Measurements from ENCODE around the gene ERAP2.

The ERAP2 gene

DNA sequence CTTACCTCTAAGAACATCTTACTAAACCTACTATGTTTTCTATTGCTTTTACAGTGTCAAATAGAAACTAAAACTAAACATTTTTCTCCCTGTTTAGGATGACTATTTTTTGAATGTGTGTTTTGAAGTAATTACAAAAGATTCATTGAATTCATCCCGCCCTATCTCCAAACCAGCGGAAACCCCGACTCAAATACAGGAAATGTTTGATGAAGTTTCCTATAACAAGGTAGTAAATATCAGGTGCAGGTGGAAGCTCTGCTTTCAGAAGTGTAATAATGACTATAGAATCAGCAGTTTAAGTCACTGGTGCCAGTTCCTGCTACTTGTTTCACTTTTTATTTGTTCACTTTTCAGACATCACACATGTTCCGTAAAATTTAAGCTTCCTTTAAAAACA lies 20.0 kb downstream of the ERAP2 start:
- DNase-seq (ENCODE audit: low read depth, low spot score): no peak

DNA sequence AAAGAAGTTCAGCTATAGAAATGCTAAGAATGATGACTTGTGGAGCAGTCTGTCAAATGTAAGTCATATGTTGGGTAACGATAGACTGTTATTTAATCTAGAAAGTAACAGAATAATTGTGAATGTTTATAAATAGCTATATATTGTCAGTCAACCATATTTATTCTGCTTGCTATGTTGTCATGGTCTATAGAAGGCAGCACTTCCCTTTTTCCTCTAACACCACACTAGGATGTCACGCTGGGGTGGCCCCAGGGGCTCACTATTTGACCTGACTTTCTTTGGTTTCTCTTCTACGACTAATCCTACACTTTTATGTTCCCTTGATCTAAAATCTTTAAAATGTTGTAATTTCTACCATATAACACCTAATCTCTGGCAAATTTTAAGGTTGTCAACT lies 20.5 kb downstream of the ERAP2 start:
- DNase-seq (ENCODE audit: low read depth, low spot score): no peak

DNA sequence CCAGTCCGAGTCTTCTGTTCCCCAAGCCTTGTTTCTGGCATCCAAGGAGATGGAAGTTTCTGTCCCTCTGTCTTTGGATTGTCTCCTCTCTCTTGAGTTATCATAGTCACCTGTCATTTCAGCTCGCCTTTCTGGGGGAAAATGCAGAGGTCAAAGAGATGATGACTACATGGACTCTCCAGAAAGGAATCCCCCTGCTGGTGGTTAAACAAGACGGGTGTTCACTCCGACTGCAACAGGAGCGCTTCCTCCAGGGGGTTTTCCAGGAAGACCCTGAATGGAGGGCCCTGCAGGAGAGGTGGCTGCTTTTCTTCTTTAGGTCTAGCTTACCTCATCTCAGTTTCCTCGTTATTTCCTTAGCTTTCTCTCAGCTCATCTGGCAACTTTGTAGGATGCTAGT lies 25.1 kb downstream of the ERAP2 start:
- peak; percentile 42 for DNase-seq (ENCODE audit: low read depth, low spot score)

DNA sequence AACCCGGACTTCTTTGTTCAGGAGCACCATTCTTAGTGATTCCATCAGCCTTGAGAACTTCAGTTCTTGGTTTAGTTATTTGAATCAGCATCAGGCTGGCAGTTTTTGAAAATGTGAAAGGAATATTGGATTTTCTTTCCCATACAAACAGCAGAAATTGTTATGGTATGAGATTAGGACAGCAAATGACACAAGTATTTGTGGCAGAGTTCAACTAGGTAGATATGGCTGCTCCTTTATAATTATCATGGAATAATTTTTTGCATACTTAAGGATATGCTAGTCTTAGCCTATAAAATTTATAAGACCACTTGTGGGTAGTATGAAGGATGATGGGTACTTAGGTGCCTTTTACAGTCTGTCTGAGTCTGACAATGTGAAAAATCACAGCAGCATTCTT lies 25.5 kb downstream of the ERAP2 start:
- no peak for DNase-seq (ENCODE audit: low read depth, low spot score)

DNA sequence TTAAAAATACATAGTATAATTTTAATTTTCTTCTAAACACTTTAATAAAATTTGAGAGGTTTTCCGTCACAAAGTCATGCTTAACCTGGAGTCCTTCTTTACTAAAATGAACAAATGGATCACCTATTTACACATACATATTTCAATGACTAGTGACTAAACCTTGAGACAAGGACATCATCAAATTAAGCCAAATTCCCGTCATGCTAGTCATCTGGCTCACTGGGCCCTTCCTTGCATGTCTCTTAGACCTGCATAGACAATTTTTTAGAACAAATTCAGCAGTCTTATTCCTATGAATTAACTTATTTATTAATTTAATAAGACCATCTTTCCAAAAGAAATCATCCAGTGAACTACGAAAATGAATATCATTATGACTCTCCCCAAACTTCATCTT lies 26.6 kb downstream of the ERAP2 start:
- no peak for DNase-seq (ENCODE audit: low read depth, low spot score)

DNA sequence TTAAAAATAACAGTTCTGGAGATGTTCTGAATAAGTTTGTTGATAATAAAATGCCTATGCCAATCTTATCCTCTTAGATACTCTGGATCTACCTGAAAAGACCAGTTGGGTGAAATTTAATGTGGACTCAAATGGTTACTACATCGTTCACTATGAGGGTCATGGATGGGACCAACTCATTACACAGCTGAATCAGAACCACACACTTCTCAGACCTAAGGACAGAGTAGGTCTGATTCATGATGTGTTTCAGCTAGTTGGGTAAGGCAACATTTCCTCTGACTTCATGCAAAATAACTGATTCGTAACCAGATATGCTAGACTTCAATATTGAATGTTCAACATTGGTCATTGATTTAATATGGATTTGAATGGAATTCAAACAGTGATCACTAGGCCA lies 27.0 kb downstream of the ERAP2 start:
- no peak for DNase-seq (ENCODE audit: low read depth, low spot score)

DNA sequence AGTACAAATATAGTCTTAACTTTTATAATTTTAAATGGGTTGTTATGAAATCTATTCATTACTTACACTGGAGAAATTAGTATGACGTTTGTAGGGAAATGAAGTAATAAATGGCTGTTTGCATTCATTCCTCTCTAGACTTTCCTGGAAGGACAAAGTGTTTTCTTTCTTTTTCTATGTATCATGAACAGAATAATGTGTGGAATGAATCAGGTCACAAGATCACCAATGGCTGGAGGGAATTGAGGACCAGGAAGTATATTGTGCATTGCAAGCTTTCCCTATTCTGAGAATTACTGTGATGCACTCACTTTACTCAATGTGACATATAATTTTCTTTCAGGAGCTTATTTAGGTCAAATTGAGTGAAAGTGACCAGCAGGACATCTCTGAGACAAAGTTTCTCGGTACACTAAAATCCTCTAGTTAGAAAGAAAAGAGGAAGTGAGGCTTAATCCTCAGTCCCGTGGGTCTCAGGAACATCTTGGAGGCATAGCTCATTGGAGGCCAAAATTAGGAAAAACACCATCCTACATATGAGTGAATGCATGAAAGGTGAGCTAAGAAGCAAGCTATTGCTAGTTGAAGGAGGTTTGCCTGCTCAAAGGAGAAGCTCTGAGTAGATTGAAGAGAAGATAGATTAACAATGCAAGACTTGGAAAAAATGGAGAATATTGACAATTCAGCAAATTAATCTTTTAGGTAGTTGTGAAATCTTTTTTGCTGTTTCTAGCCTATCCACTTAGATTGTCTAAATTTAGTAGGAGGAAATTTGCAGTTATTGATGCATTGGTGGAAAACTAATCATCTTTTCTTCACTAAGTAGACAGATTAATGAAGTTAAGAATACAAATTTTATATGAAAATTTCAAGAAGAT lies 28.0 kb downstream of the ERAP2 start:
- DNase-seq (ENCODE audit: low read depth, low spot score): no peak

DNA sequence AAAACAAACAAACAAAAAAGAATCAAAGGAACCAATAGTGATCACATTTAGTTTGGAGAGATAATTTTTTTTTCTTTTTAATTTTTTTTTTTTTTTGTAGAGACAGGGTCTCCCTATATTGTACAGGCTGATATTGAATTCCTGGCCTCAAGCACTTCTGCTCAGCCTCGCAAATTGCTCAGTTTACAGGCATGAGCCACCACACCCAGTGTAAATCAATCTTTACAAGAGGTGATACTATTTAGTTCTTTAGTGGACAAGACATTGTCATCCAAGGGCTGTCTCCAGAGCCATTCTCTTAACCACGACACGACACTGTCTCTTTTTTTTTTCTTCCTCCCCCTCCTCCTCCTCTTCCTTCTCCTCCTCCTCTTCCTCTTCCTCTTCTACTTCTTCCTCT lies 29.6 kb downstream of the ERAP2 start:
- no peak for DNase-seq (ENCODE audit: low read depth, low spot score)

DNA sequence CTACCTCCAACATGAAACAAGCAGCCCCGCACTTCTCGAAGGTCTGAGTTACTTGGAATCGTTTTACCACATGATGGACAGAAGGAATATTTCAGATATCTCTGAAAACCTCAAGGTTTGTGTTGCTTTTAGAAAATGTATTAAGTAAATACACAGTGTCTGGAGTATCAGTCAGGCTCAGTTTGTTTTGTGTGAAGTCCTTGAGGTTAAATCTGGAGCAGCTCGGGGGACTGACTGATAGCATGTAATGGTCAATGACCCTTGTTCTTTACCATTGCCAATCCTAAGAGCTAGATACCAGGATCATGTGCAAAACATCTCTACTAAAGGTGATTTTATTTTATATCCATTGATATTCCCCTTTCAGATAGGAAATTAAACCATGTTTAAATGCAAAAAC lies 32.7 kb downstream of the ERAP2 start:
- DNase-seq (ENCODE audit: low read depth, low spot score): no peak

DNA sequence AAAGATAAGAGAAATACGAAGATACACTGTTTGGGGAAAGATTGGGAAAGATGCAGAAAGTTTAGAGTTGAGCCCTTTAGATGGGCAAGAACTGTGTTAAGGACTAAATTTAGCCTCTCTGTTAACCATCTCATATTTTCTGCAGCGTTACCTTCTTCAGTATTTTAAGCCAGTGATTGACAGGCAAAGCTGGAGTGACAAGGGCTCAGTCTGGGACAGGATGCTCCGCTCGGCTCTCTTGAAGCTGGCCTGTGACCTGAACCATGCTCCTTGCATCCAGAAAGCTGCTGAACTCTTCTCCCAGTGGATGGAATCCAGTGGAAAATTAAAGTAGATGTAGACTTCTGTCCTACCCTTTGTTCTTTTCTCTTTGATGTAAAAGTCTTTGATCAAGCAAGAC lies 33.1 kb downstream of the ERAP2 start:
- DNase-seq (ENCODE audit: low read depth, low spot score): no peak

DNA sequence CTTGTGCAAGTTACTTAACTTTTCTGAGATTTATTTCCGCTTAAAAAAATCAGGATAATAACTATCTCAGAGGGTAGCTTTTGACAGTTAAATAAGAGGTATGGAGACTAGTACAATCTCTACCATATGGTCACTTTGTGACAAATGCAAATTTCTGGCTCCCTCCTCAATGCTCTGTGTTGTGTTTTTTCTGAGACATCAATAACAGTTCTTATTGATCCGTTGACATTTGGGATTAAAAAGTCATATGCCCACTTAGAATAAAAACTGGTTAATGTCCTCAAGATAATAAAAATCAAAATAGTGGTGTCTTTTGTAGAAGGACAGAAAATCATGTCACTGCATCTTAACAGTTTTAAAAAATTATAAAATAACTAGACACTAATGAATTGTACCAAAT lies 34.8 kb downstream of the ERAP2 start:
- no peak for DNase-seq (ENCODE audit: low read depth, low spot score)

DNA sequence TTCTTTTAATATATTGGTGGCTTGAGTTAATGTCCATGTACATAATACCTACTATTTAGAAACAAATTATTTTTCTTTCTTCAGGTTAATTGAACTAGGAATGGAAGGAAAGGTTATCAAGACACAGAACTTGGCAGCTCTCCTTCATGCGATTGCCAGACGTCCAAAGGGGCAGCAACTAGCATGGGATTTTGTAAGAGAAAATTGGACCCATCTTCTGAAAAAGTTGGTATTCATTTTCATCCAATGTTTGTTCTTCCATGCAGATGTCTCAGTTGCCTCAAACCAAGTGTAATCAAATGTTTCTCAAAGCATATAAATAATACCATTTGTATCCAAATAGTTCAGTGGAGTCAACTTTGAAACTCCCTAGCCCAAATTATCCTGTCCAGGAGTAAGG lies 36.9 kb downstream of the ERAP2 start:
- DNase-seq (ENCODE audit: low read depth, low spot score): no peak

DNA sequence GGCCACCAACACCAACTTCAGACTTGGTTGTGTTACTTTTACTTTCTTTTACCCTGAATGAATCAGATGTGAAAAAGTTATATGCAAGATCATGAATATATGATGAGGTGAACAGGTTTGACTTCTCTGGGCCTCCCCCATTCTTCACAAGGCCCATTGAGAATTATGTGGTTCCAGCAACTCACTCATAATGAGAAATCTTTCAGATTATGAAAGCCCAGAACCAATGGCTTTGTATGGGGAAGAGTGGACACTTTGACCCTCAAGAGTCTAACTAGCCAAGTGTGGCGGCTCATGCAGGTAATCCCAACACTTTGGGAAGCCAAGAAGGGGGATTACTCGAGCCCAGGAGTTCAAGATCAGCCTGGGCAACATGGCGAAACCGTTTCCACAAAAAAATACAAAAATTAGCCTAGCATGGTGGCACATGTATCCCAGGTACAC lies 43.5 kb downstream of the ERAP2 start:
- DNase-seq (ENCODE audit: low read depth, low spot score): no peak

DNA sequence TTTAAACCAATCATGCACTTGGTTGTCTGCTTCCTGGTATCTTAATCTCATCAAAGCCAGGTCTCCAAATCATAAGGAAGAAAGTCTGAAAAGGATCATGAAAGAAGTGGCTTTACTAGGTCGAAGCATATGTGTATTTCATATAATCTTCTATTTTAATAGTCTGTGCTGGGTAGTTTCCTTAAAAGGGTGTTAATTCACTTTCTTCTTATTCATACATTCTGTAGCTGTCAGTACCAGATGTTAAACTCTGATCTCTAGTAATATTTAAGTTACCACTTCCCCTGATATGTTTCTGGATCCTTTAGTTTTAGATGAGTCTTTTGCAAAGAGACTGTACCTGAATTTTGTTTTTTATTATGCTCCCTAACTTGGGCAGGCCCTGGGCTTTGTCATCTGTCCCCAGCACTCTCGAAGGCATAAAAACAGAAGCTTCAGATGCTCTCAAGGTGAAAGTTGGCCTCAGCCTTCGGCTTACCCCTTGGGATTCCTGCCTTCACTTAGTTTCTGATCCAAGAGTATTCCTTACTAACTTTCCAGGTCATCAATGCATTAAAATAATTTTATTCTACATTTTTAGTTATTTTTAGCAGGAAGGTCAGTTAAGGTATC lies 44.5 kb downstream of the ERAP2 start:
- DNase-seq (ENCODE audit: low read depth, low spot score): no peak

DNA sequence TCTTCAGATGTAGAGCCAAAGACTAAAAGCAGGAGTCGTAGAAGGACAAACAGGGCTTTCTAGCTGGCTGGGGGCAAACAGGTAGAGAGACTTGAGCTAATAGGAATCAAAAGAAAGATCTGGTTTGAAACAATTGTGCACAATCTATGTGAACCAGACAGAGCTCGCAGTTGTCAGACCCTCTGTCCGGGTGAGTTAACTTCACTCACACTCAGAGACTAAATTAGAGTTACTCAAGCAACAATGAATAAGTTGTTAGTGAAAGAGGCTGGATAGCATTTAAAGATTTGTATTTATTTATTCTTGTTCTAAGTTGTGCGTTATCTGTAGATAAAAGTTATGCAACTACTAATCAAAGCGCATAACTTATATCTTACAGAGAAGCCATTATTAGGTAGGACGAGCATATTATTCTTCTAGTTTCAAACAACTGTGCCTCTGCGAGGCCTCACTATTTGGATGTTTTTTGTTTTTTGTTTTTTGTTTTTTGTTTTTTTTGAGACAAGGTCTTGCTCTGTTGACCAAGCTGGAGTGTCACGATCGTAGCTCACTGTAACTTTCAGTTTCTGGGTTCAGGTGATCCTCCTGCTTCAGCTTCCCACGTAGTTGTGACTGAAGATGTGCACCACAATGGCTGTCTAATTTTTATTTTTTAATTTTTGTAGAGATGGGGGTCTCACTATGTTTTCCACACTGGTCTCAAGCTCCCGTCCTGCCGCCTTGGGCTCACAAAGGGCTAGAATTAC lies 46.4 kb downstream of the ERAP2 start:
- DNase-seq (ENCODE audit: low read depth, low spot score): no peak

DNA sequence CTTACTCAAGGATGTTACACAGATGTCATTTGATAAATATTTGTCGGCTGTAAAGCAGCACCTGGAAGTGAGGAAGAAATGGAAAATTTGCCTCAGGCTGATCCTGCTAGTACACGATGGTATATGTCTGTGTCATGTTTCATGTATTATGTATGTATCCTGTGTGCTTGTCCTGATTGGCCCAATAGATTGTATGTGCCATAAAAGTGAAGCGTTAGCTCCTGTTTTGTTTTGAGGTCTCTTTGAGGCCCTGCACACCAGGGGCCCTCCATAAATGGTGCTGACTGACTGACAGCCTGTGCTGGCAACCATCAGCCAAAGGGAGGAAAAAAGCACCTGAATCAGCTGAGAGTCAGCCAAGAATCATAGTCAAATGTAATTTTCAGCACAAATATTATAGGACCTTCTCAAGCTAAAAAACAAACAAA lies 47.7 kb downstream of the ERAP2 start:
- peak; percentile 12 for DNase-seq (ENCODE audit: low read depth, low spot score)

DNA sequence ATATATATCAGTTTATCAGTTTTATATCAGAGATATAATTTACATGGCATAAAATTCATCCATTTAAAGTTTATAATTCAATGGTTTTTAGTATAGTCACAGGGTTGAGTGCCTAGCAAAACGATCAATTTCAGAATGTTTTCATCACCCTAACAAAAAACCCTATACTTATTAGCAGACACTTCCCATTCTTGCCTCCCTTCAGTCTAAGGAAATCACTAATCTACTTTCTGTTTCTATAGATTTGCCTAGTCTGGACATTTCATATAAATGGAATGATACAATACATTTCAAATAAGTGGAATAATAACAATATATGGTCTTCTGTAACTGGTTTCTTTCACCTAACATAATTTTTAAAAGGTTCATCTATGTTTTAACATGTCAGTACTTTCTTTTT lies 50.0 kb downstream of the ERAP2 start:
- no peak for DNase-seq (ENCODE audit: low read depth, low spot score)

DNA sequence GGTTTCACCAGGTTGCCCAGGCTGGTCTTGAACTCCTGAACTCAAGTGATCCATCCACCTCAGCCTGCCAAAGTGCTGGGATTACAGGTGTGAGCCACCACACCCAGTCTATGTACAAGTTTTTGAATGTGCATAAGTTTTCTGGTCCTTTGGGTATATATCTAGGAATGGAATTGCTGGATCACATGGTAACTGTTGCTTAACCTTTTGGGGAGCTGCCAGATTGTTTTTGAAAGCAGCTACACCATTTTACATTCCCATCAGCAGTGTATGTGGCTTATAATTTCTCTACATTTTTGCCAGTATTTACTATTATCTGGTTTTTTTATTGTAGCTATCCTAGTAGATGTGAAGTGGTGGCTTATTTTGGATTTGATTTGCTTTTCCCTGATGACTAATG lies 50.7 kb downstream of the ERAP2 start:
- no peak for DNase-seq (ENCODE audit: low read depth, low spot score)

DNA sequence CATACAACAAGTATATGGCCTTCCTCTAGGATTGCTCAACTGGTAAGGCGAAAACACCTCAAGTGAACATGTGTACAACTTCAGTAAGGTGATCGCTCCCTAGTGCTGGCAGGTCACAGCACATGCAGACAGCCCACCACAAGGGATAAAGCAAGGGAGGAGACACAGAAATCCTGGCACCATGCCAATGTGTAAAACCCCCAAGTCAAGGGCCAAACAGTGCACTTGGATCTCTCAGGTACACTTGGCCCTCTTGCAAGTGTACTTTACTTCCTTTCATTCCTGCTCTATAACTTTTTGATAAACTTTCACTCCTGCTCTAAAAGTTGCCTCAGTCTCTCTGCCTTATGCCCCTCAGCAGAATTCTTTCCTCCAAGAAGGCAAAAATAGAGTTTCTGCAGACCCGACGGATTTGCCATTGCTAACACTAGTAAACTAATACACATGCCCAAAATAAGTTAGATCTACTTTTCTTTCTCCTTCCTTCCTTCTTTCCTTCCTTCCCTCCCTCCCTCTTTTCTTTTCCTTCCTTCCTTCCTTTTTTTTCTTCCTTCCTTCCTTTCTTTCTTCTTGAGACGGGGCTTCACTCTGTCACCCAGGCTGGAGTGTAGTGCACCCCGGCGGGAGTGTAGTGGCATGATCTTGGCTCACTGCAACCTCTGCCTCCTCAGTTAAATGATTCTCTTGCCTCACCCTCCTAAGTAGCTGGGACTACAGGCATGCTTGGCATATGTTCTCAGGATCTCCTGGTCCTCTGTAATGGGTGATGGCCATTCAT lies 52.8 kb downstream of the ERAP2 start:
- no peak for DNase-seq (ENCODE audit: low read depth, low spot score)

DNA sequence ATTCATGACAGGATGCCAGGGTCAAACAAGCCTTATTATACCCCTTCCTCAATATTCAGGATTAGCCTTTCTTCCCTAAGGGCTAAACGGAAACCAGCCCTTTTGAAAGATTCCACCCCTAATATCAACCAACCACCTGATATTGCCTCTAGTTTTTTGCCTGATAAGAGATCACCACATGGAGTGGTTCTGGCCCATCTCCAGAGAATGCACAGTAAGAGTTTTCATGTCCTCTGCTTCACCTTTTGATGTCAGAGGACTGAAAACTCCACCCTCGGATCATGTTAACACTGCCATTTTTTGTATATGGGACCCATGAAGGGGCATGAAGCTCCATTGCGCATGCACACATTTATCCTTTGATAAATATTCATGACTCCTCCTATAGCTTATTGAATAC lies 53.8 kb downstream of the ERAP2 start:
- DNase-seq (ENCODE audit: low read depth, low spot score): no peak

DNA sequence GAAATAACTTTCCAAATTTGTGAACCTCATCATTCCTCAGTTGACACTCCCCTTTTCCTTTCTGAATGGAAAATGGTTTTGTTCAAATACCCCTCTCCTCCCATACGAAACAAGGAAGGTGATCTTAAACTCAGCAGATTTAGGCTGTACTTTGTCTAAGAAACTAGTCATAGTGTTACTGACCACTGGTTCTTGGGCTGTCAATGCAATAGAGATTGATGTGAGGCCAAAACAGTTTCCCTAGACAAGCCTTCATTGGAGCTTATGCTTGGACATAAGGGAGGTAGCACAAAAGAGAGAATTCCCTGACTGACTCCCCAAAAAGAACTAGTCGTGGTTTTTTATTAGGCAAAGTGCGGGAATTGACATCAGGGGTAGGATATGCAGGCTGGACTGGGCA lies 54.3 kb downstream of the ERAP2 start:
- no peak for DNase-seq (ENCODE audit: low read depth, low spot score)

DNA sequence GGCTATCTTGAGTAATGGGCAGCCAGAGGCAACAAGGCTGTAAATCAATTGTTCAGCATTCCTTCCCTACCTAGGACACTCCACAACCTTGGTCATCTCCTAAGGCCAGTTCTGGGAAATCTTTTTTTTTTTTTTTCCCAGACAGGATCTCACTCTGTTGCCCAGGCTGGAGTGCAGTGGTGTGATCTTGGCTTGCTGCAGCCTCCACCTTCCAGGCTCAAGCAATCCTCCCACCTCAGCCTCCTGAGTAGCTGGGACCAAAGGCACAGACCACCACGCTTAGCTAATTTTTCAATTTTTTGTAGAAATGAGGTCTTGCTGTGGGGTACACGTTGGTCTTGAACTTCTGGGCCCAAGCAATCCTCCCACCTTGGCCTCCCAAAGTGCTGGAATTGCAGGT lies 54.7 kb downstream of the ERAP2 start:
- DNase-seq (ENCODE audit: low read depth, low spot score): peak; percentile 17
